HG03432 (cell line): ENCODE results near the gene NPAS3.

ENCODE experiments used
- ATAC-seq: cut with Tn5 transposase; IDR thresholded peaks from one replicate; pipeline ENCODE4 v1.9.1; 2021; ENCODE audit warnings: mild to moderate bottlenecking, moderate library complexity; ENCODE audit not compliant: unreplicated experiment

Gene NPAS3

GRCh38 chr14:33598582-33598981 lies 659.9 kb downstream of the NPAS3 start:
- ATAC-seq = no peak

DNA sequence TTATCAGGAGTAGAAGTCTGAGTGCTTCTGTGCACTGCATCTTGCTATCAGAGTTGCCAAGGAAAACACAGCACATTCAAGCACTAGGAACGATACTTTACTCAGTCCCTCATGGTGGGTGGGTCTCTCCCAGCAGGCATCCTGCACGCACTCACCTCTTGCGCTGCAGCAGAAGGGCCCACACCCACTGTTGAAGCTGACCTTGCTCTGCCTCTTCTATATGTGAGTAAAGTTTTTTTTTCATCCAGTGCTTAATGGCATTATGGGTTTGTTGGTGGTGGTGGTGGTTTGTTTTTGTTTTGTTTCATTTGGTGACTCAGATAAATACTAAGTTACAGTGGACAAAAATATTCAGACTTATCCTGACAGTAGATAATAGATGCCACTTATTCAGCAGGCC lies 663.7 kb downstream of the NPAS3 start:
- ATAC-seq = no peak

- ATAC-seq = no peak
Measured at GRCh38 chr14:33606591-33606990, 667.9 kb downstream of the NPAS3 start.

- ATAC-seq = no peak
Measured at GRCh38 chr14:33609582-33609981, 670.9 kb downstream of the NPAS3 start.

GRCh38 chr14:33610121-33610520 lies 671.4 kb downstream of the NPAS3 start:
- ATAC-seq = no peak

- no peak for ATAC-seq
Measured at GRCh38 chr14:33611405-33612196, 672.9 kb downstream of the NPAS3 start.

DNA sequence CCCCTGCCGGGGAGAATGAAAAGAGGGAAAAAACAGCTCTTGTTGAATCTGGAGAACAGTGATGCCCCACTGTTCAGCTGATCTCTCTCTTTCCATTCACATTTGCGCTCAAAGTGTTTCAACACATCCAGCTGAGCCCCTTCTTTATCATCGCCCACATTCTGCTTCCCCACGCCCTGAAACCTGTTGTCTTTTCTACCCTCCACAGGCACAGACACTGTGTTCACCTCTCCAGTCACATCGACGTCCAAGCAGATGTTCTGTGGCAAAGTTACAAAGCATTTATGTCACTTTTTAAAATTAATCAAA lies 673.5 kb downstream of the NPAS3 start:
- no peak for ATAC-seq

DNA sequence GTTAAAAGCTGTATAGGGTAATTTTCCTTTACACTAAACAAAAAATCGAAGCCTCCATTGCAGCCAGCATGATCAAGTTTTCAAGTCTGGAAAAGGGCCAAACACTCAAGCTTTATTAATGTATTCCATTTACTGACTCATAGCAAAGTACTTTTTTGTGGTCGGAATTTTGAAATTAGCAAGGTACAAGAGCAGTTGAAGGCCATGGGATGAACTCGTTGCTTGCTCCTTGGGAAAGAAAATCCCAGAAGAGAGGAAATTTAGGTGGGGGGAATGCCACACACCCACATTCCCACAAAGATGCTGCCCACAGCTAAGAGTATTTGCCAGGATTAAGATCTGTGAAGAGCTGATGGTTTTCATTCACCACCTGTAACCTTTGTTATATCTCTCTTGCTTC lies 678.5 kb downstream of the NPAS3 start:
- ATAC-seq = no peak

DNA sequence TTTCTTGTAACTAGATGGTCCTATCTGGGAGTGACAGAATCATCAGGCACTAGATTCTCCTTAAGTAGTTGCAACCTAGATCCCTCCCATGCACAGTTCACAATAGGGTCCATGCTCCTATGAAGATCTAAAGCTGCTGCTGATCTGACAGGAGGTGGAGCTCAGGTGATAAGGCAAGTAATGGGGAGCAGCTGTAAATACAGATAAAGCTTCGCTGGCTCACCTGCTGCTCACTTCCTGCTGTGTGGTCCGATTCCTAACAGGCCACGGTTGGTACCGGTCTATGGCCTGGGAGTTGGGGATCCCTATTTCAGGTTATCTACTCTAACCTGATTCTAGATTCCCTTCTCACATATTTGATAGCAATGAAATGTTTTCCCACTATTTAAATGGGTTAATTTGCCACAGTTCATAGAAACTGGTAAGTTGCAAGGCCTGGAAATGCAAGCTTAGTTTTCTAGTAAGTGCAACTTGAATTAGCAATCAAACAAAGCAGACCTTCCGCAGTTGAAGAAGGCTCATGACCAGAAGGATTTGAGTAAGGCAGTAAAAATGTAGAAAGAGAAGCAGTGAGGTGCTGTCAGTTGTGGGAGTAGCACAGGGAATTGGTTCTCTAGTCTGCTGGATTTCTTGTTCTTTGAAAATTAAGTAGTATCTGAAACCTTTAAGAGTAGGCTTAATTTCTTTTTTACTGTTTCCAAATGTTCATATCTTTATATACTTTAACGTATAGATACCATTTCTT lies 679.9 kb downstream of the NPAS3 start:
- ATAC-seq = no peak

GRCh38 chr14:33622496-33622895 lies 683.8 kb downstream of the NPAS3 start:
- ATAC-seq = no peak

- no peak for ATAC-seq
Measured at GRCh38 chr14:33629792-33630191, 691.1 kb downstream of the NPAS3 start.

DNA sequence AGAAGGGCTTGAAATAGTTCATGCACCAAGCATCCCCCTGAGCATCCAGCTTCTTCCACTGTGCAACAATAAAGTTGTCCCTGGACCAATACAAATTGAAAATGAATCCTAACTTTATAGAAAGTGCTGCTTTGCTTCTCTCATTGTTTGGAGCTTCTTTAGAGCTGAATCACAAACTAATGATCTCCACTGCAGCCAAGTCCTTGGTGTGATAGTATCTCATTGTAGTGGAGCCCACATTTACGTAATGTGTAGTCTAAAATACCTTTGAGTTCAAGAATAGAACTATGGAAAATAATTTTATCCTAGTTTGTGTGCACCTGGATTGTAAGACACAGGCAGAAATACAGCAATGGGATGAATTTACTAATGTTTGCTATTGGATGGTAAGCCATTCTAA lies 692.3 kb downstream of the NPAS3 start:
- ATAC-seq = no peak

GRCh38 chr14:33631441-33631840 lies 692.8 kb downstream of the NPAS3 start:
- no peak for ATAC-seq

- ATAC-seq = no peak
Measured at GRCh38 chr14:33634631-33635030, 696.0 kb downstream of the NPAS3 start.

GRCh38 chr14:33636716-33637115 lies 698.0 kb downstream of the NPAS3 start:
- ATAC-seq = no peak

GRCh38 chr14:33642080-33642479 lies 703.4 kb downstream of the NPAS3 start:
- no peak for ATAC-seq

GRCh38 chr14:33642691-33643244 lies 704.1 kb downstream of the NPAS3 start:
- ATAC-seq = no peak

- ATAC-seq = no peak
Measured at GRCh38 chr14:33643426-33644181, 704.9 kb downstream of the NPAS3 start.

DNA sequence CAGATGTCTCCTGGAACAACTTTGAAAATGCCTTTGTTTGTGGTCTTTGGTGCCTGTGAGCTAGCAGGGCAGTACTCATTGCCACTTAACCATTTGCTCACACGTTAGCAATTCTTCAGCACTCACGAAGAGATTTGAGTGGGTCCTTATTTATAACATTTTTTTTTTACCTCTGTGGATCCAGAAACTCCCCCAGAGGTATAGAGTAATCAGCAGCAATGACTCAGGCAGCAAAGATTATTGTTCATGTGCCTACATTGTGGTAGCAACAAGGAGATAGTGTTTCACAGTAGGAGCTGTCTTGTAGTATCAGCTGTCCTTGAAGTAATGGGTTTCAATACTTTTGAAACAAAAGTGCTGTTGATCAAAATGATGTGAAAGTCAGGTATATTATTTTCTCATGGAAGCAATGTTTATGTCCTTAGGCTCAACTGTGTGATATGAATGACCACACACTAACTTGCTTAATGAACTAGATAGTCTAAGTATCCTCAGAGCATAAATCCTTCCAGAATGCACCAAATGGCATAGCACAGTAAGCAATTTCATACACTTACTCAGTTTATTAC lies 708.1 kb downstream of the NPAS3 start:
- no peak for ATAC-seq

- ATAC-seq = no peak
Measured at GRCh38 chr14:33647385-33647786, 708.7 kb downstream of the NPAS3 start.

GRCh38 chr14:33650430-33650829 lies 711.8 kb downstream of the NPAS3 start:
- no peak for ATAC-seq
